Fibroblast of pulmonary artery (primary cell): ENCODE data around the gene ACTN3.
"Not testable (repeated sequence)": the region's sequence is repeated elsewhere in the genome, so short reads cannot be mapped to it uniquely, and the experiment has no call there.

Experiments
- DNase-seq: peaks from one replicate; pipeline ENCODE4 v3.0.0-alpha.2; 2010; ENCODE audit warnings: low read depth
- H3K4me3 ChIP-seq: replicated peaks from 2 replicates; pipeline ENCODE4 v1.5.1; 2011; ENCODE audit warnings: low read depth, mild to moderate bottlenecking, control low read depth, low read length, moderate library complexity
- TF ChIP-seq, protein P1 (sequence below): IDR thresholded peaks from 2 replicates; pipeline ENCODE4 v1.5.1; 2011; ENCODE audit warnings: mild to moderate bottlenecking, control low read depth, low read length, inconsistent platforms; ENCODE audit errors: missing control alignments

Gene ACTN3

GRCh38 chr11:66570079-66570849 lies 23.6 kb downstream of the ACTN3 start:
- TF ChIP-seq, protein P1, sequence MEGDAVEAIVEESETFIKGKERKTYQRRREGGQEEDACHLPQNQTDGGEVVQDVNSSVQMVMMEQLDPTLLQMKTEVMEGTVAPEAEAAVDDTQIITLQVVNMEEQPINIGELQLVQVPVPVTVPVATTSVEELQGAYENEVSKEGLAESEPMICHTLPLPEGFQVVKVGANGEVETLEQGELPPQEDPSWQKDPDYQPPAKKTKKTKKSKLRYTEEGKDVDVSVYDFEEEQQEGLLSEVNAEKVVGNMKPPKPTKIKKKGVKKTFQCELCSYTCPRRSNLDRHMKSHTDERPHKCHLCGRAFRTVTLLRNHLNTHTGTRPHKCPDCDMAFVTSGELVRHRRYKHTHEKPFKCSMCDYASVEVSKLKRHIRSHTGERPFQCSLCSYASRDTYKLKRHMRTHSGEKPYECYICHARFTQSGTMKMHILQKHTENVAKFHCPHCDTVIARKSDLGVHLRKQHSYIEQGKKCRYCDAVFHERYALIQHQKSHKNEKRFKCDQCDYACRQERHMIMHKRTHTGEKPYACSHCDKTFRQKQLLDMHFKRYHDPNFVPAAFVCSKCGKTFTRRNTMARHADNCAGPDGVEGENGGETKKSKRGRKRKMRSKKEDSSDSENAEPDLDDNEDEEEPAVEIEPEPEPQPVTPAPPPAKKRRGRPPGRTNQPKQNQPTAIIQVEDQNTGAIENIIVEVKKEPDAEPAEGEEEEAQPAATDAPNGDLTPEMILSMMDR: no peak
- no peak overlapping the region for H3K4me3 ChIP-seq
- no peak for DNase-seq

DNA sequence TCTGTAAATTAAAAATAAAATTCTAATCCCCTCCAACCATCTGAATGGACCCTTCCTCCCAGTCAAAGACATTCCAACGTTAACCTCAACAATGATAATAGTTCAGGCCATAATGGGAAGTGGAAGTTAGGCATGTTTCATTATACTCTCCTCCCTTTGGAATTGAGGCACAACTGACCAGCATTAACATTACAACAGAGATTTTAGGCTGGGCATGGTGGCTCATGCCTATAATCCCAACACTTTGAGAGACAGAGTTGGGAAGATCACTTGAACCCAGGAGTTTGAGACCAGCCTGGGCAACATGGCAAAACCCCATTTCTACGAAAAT lies 24.1 kb downstream of the ACTN3 start:
- no peak overlapping the region for H3K4me3 ChIP-seq
- no peak for DNase-seq
- TF ChIP-seq, protein P1: no peak

DNA sequence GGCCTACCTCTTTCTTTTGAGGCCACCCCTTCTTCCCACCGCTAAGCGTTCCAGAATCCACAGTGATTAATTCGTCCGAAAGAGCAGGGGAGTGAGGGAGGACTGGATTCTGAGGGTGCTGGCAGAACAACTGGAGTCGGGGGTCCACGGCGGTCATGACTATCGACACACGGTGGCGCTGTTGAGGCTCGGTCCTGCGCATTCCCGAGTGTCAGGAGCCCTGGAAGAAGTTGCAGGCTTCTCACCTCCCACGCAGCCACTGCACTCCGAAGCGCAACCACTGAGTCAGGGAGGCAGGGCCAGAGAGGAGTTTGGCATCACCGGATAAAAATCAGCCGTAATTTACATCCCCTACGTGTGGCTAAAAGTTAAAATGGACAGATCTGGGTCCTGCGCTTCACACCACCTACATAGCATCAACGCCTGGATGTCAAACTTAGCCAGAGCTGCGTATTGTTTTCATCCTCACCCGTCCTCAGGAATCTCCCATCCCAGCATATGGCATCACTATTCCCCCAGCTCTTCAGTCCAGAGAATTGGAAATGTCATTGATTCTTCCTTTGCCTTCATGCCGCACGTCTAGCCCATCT lies 32.4 kb downstream of the ACTN3 start:
- peak; percentile 82 for DNase-seq
- no peak overlapping the region for H3K4me3 ChIP-seq
- TF ChIP-seq, protein P1: peak; percentile 78

GRCh38 chr11:66580803-66581202 lies 34.1 kb downstream of the ACTN3 start:
- peak; percentile 89 for DNase-seq
- no peak overlapping the region for H3K4me3 ChIP-seq

DNA sequence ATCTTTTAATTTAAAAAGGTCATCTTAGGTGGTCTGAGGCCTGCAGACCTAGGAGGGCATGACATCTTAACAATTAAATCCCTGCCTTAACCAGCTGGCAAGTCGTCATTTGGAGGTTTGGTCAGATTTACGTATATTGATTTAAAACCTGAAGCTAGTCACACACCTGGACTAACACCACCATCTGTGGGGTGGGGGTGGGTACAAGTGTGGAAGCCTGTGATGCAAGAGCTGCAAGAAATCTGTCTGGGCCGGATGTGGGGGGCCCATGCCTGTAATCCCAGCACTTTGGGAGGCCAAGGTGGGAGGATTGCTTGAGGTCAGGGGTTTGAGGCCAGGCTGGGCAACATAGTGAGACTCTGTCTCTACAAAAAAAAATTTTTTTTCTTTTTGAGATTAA lies 34.6 kb downstream of the ACTN3 start:
- DNase-seq: no peak
- H3K4me3 ChIP-seq: no peak overlapping the region
- TF ChIP-seq, protein P1: no peak

More at GRCh38 chr11:66580803-66581202, 34.1 kb downstream of the ACTN3 start:
- TF ChIP-seq, protein P1: no peak

GRCh38 chr11:66582565-66583147 lies 36.0 kb downstream of the ACTN3 start:
- DNase-seq: not testable (repeated sequence)

GRCh38 chr11:66585447-66585846 lies 38.7 kb downstream of the ACTN3 start:
- not testable (repeated sequence) for DNase-seq, H3K4me3 ChIP-seq

More at GRCh38 chr11:66582565-66583147, 36.0 kb downstream of the ACTN3 start:
- H3K4me3 ChIP-seq: not testable (repeated sequence)

DNA sequence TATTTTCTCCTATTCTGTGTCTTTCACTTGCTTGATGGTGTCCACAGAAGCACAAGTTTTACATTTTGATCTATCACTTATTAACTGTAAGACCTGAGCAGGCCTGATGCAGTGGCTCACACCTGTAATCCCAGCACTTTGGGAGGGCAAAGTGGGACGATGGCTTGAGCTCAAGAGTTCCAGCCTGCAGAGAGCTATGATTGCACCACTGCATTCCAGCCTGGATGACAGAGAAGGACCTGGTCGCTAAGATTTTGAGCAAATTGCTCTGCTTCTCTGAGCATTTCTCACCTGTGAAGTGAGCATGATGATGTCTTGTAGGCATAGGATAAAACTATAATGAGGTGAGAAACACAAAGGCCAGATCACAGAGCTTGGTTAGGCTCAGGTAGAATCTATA lies 39.4 kb downstream of the ACTN3 start:
- no peak for DNase-seq
- TF ChIP-seq, protein P1: no peak
- no peak overlapping the region for H3K4me3 ChIP-seq

DNA sequence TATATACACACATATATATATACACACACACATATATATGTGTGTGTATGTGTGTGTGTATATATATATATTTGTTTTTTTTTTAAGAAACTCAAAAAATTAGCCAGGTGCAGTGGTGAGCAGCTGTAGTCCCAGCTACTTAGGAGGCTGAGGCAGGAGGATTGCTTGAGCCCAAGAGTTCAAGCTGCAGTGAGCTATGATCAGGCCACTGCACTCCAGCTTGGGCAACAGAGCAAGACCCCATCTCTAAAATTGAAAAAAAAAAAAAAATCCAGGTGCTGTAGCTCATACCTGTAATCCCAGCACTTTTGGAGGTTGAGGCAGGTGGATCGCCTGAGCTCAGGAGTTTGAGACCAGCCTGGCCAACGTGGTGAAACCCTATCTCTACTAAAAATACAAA lies 42.6 kb downstream of the ACTN3 start:
- H3K4me3 ChIP-seq, DNase-seq: not testable (repeated sequence)
